Neutrophil (primary cell): ENCODE results near the gene YPEL4.

Experiments used
- H3K27ac ChIP-seq: fragments of 200-600 bp; sonication (generic); 2 replicates; pipeline ENCODE4 v1.5.1; 2016; ENCODE audit warnings: mild to moderate bottlenecking, moderate library complexity
- H3K27me3 ChIP-seq: fragments of 200-600 bp; sonication (generic); 2 replicates; pipeline ENCODE4 v1.6.0; 2016; ENCODE audit warnings: mild to moderate bottlenecking
- H3K36me3 ChIP-seq: fragments of 200-600 bp; sonication (generic); 2 replicates; pipeline ENCODE4 v1.5.1; 2017
- H3K4me1 ChIP-seq, 2 experiments: fragments of 200-600 bp in 1 of 2; sonication (generic) in 1 of 2; 1 replicate in 1 of 2; 2 replicates in 1 of 2; pipeline versions ENCODE4 v1.5.1 to v1.6.1; 2013 to 2016; ENCODE audit warnings: low read depth in 1 of 2, low read length in 1 of 2, mild to moderate bottlenecking in 1 of 2, moderate library complexity in 1 of 2; ENCODE audit not compliant: control insufficient read depth in 1 of 2, insufficient read depth in 1 of 2
- H3K4me3 ChIP-seq, 2 experiments: fragments of 200-600 bp in 1 of 2; sonication (generic) in 1 of 2; 1 replicate in 1 of 2; 2 replicates in 1 of 2; pipeline ENCODE4 v1.5.1; 2013 to 2016; ENCODE audit warnings: low read depth in 1 of 2, low read length in 1 of 2, mild to moderate bottlenecking in 1 of 2, moderate library complexity in 1 of 2
- H3K9me3 ChIP-seq: fragments of 200-600 bp; sonication (generic); 2 replicates; pipeline ENCODE4 v1.5.1; 2016
- CTCF ChIP-seq: fragments of 200-600 bp; sonication (generic); IDR thresholded peaks from 2 replicates; pipeline ENCODE4 v1.5.1; 2016; ENCODE audit warnings: antibody characterized with exemption

Gene YPEL4

GRCh38 chr11:57596266-57596885 lies 53.3 kb downstream of the YPEL4 start:
- TF ChIP-seq CTCF = no peak
- Histone ChIP-seq H3K36me3 (no peaks in the 10 kb centered on the region), H3K4me1 (peaks cover 17 to 21% of the 10 kb centered on the region in 2 experiments), H3K9me3 (no peaks in the 10 kb centered on the region), H3K27ac (no peak overlapping the region), H3K27me3 (peaks cover 22% of the 10 kb centered on the region), H3K4me3 (no peak overlapping the region)
